ENCODE results near the gene TYRO3. TPM values are rescaled to one million over a fixed set of nuclear protein-coding genes. Genes with fewer than 3 reads are reported as not detected.

Gene TYRO3
- total and polyA plus RNA-seq, 2 of the 13 experiments (the other 11 are each of a cell fraction or from before 2014, with no cell fraction given) = 24.0 to 43.6 TPM

- TF ChIP-seq ZFY (CRISPR knock-in tag; IDR thresholded peaks at IDR 0.05) = peak; percentile 41; the same call in 1 of the 2 replicates
- TF ChIP-seq DR1 (CRISPR knock-in tag; IDR thresholded peaks at IDR 0.05) = no peak
- TF ChIP-seq, protein P1, sequence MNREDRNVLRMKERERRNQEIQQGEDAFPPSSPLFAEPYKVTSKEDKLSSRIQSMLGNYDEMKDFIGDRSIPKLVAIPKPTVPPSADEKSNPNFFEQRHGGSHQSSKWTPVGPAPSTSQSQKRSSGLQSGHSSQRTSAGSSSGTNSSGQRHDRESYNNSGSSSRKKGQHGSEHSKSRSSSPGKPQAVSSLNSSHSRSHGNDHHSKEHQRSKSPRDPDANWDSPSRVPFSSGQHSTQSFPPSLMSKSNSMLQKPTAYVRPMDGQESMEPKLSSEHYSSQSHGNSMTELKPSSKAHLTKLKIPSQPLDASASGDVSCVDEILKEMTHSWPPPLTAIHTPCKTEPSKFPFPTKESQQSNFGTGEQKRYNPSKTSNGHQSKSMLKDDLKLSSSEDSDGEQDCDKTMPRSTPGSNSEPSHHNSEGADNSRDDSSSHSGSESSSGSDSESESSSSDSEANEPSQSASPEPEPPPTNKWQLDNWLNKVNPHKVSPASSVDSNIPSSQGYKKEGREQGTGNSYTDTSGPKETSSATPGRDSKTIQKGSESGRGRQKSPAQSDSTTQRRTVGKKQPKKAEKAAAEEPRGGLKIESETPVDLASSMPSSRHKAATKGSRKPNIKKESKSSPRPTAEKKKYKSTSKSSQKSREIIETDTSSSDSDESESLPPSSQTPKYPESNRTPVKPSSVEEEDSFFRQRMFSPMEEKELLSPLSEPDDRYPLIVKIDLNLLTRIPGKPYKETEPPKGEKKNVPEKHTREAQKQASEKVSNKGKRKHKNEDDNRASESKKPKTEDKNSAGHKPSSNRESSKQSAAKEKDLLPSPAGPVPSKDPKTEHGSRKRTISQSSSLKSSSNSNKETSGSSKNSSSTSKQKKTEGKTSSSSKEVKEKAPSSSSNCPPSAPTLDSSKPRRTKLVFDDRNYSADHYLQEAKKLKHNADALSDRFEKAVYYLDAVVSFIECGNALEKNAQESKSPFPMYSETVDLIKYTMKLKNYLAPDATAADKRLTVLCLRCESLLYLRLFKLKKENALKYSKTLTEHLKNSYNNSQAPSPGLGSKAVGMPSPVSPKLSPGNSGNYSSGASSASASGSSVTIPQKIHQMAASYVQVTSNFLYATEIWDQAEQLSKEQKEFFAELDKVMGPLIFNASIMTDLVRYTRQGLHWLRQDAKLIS (CRISPR knock-in tag; IDR thresholded peaks at IDR 0.05) = no peak
- TF ChIP-seq ZNF850 (CRISPR knock-in tag; conservative IDR thresholded peaks at IDR 0.05) = no peak
- TF ChIP-seq SIX1 (CRISPR knock-in tag; IDR thresholded peaks at IDR 0.05; ENCODE audit: borderline replicate concordance) = peak; percentile 70; the same call in 1 of the 2 replicates
- TF ChIP-seq FOXA3 (CRISPR knock-in tag; IDR thresholded peaks at IDR 0.05) = peak; percentile 97
- TF ChIP-seq NRL (CRISPR knock-in tag; IDR thresholded peaks at IDR 0.05; ENCODE audit: borderline replicate concordance) = peak; percentile 77
- TF ChIP-seq MYC (CRISPR knock-in tag; IDR thresholded peaks at IDR 0.05; ENCODE audit: borderline replicate concordance) = peak; percentile 81
- TF ChIP-seq FOXJ3 (CRISPR knock-in tag; IDR thresholded peaks at IDR 0.05; ENCODE audit: borderline replicate concordance) = peak; percentile 90
- no peak for TF ChIP-seq ZSCAN22 (CRISPR knock-in tag; IDR thresholded peaks at IDR 0.05)
- TF ChIP-seq, protein P2, sequence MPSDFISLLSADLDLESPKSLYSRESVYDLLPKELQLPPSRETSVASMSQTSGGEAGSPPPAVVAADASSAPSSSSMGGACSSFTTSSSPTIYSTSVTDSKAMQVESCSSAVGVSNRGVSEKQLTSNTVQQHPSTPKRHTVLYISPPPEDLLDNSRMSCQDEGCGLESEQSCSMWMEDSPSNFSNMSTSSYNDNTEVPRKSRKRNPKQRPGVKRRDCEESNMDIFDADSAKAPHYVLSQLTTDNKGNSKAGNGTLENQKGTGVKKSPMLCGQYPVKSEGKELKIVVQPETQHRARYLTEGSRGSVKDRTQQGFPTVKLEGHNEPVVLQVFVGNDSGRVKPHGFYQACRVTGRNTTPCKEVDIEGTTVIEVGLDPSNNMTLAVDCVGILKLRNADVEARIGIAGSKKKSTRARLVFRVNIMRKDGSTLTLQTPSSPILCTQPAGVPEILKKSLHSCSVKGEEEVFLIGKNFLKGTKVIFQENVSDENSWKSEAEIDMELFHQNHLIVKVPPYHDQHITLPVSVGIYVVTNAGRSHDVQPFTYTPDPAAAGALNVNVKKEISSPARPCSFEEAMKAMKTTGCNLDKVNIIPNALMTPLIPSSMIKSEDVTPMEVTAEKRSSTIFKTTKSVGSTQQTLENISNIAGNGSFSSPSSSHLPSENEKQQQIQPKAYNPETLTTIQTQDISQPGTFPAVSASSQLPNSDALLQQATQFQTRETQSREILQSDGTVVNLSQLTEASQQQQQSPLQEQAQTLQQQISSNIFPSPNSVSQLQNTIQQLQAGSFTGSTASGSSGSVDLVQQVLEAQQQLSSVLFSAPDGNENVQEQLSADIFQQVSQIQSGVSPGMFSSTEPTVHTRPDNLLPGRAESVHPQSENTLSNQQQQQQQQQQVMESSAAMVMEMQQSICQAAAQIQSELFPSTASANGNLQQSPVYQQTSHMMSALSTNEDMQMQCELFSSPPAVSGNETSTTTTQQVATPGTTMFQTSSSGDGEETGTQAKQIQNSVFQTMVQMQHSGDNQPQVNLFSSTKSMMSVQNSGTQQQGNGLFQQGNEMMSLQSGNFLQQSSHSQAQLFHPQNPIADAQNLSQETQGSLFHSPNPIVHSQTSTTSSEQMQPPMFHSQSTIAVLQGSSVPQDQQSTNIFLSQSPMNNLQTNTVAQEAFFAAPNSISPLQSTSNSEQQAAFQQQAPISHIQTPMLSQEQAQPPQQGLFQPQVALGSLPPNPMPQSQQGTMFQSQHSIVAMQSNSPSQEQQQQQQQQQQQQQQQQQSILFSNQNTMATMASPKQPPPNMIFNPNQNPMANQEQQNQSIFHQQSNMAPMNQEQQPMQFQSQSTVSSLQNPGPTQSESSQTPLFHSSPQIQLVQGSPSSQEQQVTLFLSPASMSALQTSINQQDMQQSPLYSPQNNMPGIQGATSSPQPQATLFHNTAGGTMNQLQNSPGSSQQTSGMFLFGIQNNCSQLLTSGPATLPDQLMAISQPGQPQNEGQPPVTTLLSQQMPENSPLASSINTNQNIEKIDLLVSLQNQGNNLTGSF (CRISPR knock-in tag; IDR thresholded peaks at IDR 0.05) = 0 out of 2 replicates have a peak, but pooled peaks have one; percentile 34
- TF ChIP-seq KLF12 (CRISPR knock-in tag; IDR thresholded peaks at IDR 0.05; ENCODE audit: borderline replicate concordance) = peak; percentile 77; the same call in 1 of the 2 replicates
- no peak; the same call in 1 of the 2 replicates for TF ChIP-seq TAF1 (CRISPR knock-in tag; IDR thresholded peaks at IDR 0.05)
- TF ChIP-seq ZNF143 (CRISPR knock-in tag; IDR thresholded peaks at IDR 0.05) = peak; percentile 53; the same call in 1 of the 2 replicates
- TF ChIP-seq ZNF33A (CRISPR knock-in tag; IDR thresholded peaks at IDR 0.05; ENCODE audit: borderline replicate concordance) = no peak
- no peak; the same call in 1 of the 2 replicates for TF ChIP-seq SRY (CRISPR knock-in tag; IDR thresholded peaks at IDR 0.05)
These were observed 9.5 kb downstream of the TYRO3 start (continued) for GRCh38 chr15:41568350-41569017.

Data from HepG2 (cell line).